Renal cortex interstitium (tissue), 11 donors: ENCODE measurements around the gene BAG2. TPM values are rescaled to one million over a fixed set of nuclear protein-coding genes. Genes with fewer than 3 reads are reported as not detected.

Experiments used
- DNase-seq, 11 donors: peaks; one replicate each; pipeline ENCODE4 v3.0.0-alpha.2; 2013; ENCODE audit warnings: low read depth in 9 of 11, low spot score in 4 of 11; ENCODE audit errors: extremely low read depth in 1 of 11
- polyA plus RNA-seq, 3 donors: library from polyadenylated mRNA; unstranded; fragments of 120-200 nt; gene quantifications; one replicate each; pipeline ENCODE4 v1.2.1, GENCODE V29; 2013; ENCODE audit not compliant: insufficient read length in 3 of 3

The BAG2 gene
- polyA plus RNA-seq, 3 donors: 5.1 to 6.4 (median 5.4) TPM

- DNase-seq: no peak
Observed at GRCh38 chr6:57210060-57210459, 37.9 kb downstream of the BAG2 start.

GRCh38 chr6:57215260-57215659 is 43.1 kb downstream of the BAG2 start:
- no peak for DNase-seq

GRCh38 chr6:57216235-57217101 is 44.3 kb downstream of the BAG2 start:
- DNase-seq: no peak

- DNase-seq: no peak
Observed at GRCh38 chr6:57217270-57217669, 45.1 kb downstream of the BAG2 start.

GRCh38 chr6:57220083-57220703 is 48.1 kb downstream of the BAG2 start:
- no peak for DNase-seq

- peak; percentile 41 to 72 (median 62) for DNase-seq
Observed at GRCh38 chr6:57221191-57221935, 49.2 kb downstream of the BAG2 start.

- DNase-seq: peak; percentile 69 to 87 (median 84)
Observed at GRCh38 chr6:57221936-57222742, 50.0 kb downstream of the BAG2 start, which contains the start of gene RAB23. Gene RAB23, minus strand, starts transcription at chr6:57222307. Its CDS starts 11,927 bp downstream, at chr6:57210380.

- peak in 1 of 11 donors; percentile 15 for DNase-seq
Observed at GRCh38 chr6:57222743-57223077, 50.6 kb downstream of the BAG2 start.

- no peak for DNase-seq
Observed at GRCh38 chr6:57224769-57225515, 52.8 kb downstream of the BAG2 start.

- no peak for DNase-seq
Observed at GRCh38 chr6:57226221-57226620, 54.1 kb downstream of the BAG2 start.

Other genes starting within 250 kb of the BAG2 start
- 1 to 10 TPM; 4.6 to 5.7 (median 5.2) TPM for gene BEND6, start 217.2 kb upstream of the BAG2 start, polyA plus RNA-seq
- gene KIAA1586, start 125.6 kb upstream of the BAG2 start, polyA plus RNA-seq: 10 to 100 TPM; 20.7 to 27.6 (median 21.2) TPM
- 10 to 100 TPM; 31.0 to 46.6 (median 39.1) TPM for gene ZNF451, start 82.1 kb upstream of the BAG2 start, polyA plus RNA-seq
- 10 to 100 TPM; 32.7 to 42.3 (median 35.6) TPM for gene RAB23, start 50.0 kb downstream of the BAG2 start, polyA plus RNA-seq
- gene PRIM2, start 145.3 kb downstream of the BAG2 start, polyA plus RNA-seq: 10 to 100 TPM; 13.5 to 20.6 (median 16.9) TPM